GM21528 (cell line): Measurements from ENCODE around the gene DNAI4.
"Not testable (repeated sequence)": the region's sequence is repeated elsewhere in the genome, so short reads cannot be mapped to it uniquely, and the experiment has no call there.

Experiments used
- ATAC-seq: cut with Tn5 transposase; IDR thresholded peaks from one replicate; pipeline ENCODE4 v1.9.1; 2021; ENCODE audit warnings: mild to moderate bottlenecking, moderate library complexity; ENCODE audit not compliant: unreplicated experiment, low FRiP score

Gene DNAI4

DNA sequence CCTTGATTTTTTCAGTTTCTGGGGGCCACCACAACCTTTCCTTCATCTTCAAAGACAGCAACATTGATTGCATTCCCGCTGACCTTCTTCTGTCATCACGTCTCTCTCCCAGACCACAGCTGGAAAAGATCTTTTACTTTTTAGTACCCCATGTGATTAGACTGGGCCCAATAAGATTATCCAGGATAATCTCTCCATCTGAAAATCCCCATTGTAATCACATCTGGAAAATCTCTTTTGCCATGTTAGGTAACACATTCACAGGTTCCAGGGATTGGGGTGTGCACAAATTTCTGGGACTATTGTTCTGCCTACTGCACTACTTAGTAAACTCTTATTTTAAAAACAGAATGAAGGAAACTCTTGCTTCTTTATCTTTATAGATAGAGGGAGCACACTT, 76.5 kb downstream of the DNAI4 start:
- no peak for ATAC-seq

DNA sequence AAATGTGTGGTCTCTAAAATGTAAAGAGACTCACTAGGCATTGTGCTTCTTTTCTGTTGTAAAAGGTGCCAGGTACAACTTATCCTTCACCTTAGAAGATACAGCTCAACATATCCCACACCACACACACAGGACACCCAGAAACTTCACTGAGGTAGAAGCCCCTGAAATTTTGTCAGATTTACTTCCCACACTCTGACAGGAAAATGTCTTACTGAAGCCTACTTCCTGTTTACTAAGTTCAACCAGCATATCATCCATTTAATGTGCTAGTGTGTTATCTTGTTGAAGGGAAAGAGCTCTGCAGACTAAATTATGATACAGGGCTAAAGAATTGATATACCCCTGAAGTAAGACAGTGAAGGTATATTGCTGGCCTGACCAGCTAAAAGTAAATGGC, 83.7 kb downstream of the DNAI4 start:
- ATAC-seq, result no peak

DNA sequence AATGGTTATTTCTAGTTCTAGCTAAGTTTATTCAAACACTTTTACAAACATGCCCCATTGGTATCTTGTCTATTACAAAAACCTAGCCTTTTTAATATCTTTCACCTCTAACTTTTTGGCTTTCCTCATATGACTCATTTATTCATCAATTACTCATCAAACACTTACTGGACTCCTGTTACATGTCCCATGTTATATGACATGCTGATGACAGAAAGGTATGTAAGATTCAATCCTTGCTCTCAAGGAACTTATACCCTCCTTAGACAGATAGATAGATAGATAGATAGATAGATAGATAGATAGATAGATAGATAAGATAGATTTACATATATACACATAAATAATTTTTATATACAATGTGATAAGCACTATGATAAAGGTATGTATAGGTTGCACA, 89.7 kb downstream of the DNAI4 start:
- no peak for ATAC-seq

DNA sequence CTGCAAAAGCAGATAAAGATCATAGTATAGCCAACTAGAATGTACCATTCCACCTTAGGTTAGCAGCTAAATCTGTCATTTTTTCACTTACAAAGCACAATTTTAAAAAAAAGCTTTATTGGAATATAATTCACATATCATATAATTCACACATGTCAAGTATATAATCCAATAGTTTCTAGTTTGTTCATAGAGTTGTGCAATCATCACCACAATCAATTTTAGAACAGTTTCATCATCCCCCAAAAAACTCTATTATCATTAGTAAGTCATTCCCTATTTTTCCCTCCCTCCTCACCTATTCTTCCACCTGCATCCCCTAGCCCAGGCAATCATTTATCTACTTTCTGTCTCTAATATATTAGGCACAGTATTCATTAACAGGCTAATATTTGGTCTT, 91.5 kb downstream of the DNAI4 start:
- no peak for ATAC-seq

DNA sequence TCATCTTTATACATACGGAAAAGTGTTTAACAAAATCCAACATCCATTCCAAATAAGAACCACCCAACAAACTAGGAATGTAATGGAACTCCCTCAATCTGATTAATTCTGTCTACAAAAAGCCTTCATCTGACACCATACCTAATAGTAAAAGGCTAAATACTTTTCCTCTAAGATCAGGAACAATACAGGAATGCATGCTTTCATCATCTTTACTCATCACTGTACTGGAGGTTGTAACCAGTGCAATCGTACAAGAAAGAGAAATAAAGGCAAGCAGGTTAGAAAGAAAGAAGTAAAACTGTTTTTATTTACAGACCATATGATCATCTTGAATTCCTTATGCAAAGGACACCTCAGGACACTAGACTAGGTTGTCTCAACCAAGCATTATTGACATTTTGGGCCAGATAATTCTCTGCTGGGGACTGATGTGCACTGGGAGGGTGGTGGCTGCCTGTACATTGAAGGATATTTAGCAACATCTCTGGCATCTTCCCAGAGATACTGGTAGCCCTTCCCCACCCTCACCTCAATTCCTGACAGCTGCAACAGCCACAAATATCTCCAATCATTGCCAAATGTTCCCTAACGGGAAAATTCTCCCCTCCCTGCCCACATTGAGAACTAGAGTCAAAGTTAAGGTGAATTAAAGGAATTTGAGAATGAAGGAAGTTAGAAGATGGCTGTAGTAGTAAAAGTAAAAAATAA, 93.0 kb downstream of the DNAI4 start:
- no peak for ATAC-seq

DNA sequence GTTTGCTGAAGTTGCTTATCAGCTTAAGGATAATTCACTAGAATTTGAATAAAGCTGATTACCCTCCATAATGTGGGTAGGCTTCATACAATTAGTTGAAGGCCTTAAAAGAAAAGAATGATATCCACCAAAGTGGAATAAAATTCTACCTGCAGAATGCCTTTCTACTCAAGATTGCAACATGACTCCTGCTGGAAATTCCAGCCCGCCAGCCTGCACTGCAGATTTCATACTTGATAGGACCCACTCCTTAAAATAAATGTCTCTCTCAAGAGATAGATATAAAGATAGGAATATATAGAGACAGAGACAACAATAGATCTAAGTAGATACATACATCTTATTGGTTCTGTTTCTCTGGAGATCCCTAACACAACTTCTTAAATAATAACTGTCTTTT, 99.9 kb downstream of the DNAI4 start:
- ATAC-seq, result no peak

DNA sequence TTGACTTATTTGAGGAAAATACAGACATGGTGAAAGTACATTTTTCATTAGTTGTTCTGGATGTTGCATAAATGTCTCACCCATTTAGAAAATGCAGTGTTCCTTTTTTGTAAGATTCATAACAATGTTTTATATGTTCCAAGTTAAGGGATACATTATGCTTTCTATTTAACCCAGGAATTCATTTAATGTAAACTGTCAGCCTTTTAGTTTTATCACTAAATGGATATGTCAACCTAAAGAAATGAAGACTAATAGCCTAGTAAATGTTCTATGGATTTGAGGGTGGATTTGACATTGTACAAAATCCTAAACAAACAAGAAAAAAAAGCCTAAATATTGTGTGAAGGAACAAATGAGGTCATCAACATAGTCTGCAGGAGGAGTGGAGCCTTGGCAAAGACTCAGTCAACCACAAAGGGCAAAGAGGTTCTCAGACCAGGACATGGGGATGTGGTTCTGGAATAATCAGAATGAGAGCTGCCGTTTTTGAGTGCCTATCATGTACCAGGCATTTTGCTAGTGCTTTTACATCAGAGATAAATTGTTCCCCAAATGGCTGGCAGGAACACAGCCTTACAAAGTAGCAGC, 114.8 kb downstream of the DNAI4 start:
- ATAC-seq, result no peak

DNA sequence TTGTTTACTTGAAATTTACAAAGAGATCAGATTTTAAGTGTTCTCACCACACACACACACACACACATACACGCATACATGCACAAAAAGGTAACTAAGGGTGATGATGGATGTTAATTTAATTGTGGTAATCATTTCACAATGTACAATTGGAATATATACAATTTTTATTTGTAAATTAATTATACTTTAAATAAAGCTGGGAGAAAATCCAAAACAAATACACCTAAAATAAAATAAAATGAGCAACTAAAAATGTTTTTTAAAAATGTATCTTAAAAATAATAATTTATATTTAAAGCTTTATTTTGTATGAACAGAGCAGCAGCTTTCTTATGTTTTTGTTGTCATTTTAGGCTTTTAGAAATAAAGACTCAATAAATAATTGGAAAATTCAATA, 115.4 kb downstream of the DNAI4 start:
- no peak for ATAC-seq

DNA sequence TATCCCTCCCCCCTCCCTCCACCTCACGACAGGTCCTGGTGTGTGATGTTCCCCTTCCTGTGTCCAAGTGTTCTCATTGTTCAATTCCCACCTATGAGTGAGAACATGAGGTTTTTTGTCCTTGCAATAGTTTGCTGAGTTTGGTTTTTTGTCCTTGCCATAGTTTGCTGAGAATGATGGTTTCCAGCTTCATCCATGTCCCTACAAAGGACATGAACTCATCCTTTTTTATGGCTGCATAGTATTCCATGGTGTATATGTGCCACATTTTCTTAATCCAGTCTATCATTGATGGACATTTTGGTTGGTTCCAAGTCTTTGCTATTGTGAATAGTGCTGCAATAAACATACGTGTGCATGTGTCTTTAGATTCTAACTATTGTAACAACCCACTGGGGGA, 128.8 kb downstream of the DNAI4 start:
- ATAC-seq, result not testable (repeated sequence)

DNA sequence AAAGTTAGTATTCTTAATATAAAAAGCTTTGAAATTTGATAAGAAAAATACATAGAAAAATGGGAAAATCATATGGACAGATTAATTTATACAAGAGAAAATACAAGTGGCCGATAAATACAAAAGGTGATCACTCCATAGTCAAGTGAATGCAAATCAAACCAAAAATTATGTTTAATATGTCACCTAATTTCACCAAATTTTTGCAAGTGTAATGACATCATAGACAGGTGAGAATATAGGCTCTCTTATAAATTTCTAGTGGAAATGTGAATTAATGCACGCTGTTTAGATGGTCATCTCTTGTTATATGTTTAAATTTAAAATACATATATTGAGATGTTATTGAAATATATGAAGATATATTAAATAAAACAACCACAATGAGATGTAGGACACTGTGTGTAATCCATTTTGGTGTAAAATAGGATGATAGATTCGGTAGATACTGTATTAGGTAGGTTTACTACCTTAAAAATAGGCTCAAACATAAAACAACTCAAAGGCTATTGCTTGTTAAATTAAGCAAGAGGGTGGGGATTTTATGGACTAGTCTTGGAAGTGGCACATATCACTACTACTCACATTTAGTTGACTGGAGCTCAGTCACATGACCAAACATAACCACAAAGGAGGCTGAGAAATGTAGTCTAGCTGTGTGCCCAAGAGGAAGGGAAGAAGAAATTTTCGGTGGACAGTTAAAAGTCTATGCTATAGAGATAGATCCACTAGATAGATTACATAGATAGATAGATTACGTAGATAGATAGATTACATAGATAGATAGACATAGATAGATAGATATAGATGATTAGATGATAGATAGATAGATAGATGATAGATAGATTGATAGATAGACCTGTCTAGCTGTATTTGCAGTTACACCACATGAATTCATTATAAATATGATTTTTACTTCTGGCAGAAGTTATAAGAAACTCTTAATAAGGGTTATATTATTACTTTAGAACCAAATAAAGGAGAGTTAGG, 132.7 kb downstream of the DNAI4 start:
- no peak for ATAC-seq

DNA sequence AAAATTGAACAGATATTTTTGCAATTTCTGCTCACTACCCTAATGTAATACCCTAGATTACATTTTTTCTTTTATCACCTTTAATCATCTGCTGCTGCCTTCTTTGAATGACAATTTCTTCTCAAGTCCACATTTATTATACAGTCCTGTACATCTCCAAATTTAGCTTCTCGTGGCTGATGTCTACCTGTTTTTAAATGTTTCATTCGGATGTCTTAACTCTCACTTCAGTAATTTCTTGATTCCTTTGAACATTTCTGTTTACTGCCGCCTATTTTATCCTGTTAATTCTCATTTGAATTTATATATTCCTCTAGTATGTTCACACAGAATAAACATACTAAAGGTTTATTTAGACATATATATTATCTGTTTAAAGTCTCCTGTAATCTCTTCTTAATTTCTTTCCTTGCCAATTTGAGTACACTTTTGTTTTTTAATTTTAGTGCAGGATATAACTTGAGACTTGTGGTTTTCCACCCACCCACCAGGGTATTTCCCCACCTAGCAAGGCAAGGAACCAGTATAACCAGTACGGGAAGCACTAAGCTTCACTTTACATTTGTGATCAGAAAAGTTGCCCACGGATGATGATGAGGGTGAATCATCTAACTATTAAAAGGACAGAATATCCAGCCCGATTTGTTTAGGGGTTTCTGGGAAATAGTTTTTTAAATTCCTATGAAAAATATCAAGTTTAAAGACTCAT, 136.3 kb downstream of the DNAI4 start:
- ATAC-seq, result peak; percentile 91

DNA sequence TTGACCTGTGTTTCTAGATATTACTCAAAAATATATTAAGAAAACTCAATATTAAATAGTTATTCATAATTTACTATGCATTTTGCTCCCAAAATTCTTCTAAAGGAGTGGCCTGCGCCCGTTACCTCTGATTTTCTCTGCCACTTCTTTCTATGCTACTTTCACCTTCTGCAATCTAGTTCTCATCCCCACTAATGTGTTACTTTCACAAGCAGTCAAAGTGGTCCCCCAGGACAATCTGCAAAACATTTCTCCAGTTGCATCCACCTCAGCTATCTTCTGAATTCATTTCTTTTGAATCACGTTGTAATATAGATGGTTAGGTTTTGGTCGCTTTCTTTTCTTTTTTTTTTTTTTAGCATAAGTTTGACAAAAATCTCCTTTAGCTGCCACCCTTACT, 137.0 kb downstream of the DNAI4 start:
- ATAC-seq, result no peak

DNA sequence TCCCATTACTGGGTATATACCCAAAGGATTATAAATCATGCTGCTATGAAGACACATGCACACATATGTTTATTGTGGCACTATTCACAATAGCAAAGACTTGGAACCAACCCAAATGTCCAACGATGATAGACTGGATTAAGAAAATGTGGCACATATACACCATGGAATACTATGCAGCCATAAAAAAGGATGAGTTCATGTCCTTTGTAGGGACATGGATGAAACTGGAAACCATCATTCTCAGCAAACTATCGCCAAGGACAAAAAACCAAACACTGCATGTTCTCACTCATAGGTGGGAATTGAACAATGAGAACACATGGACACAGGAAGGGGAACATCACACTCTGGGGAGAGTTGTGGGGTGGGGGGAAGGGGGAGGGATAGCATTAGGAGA, 138.9 kb downstream of the DNAI4 start:
- not testable (repeated sequence) for ATAC-seq

DNA sequence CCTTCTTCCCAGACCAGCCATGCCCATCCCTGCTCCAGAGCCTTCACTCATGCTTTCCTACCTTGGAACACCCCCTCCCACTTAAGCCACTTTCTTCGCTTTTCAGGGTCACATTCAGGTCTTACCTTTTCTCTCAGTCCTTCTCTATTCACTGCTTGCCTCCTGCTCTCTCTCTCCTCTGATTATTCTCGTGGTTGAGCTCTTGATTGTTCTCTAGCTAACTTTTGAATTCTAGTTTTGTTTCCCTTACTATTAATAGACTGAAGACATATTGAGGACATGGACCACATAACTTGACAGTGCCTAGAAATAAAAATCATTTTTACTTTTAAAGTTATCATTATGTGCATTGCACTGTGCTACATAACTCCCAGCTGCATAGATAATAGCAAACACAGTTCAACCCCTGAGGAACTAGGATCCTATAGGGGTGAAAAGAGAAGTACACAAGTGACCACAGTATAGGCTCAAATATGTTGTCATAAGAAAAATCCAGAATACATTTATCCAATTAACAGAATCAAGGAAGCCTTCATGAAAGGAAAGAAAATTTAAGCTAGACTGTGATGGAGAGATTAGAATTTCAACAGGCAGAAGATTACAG, 145.1 kb downstream of the DNAI4 start:
- no peak for ATAC-seq

DNA sequence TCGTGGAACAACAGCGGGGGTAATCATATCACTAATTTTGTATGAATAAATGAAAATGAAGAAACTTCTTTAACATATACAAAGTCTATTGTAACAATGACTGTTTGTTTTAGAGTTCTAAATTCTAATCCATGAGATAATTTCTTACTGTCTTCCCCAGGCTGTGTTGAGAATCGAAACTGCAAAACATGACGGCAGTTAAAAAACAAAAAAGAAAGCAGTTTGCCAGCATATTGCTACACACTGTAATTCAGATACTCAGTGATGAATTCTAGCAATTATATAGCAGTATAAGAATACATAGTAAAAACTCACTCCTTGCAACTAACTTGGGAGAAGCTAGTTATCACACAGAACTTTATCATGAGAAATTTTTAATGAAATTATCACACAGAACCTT, 145.7 kb downstream of the DNAI4 start:
- ATAC-seq, result no peak

DNA sequence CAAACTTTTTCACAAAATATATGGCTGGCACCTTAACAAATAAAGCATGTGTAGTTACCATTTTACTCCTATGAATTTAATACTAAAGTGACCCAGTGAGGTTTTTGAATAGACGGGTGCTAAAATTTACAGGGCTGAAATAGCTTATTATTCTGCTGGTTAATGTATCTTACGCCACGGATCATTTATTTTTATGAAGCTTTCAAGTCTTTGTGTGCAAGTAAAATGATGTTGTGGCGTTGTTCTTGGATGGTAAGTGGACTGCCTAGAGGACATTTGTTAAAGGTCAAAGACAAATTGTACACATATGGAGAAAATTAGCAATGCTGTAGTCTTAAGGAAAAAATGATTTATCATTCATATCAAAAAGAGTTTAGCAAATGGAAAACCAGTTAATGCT, 146.4 kb downstream of the DNAI4 start:
- no peak for ATAC-seq

DNA sequence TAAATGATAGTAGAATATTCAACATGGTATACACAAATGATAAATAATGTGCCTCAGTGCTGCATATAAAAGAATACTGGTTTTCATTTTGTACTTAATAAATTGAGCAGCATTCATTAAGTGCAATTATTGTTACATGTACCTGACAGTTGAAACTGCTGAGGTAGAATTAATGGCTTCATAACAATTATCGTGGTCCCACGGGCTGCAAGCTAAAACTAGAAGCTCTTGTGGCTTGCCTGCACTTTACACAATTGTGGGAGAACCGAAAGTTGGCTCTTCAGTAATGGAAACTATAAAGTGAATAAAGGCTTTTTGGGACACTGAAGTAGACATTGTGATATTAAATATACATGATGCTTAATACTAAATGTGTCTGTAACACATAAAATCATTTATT, 146.8 kb downstream of the DNAI4 start:
- ATAC-seq, result no peak

DNA sequence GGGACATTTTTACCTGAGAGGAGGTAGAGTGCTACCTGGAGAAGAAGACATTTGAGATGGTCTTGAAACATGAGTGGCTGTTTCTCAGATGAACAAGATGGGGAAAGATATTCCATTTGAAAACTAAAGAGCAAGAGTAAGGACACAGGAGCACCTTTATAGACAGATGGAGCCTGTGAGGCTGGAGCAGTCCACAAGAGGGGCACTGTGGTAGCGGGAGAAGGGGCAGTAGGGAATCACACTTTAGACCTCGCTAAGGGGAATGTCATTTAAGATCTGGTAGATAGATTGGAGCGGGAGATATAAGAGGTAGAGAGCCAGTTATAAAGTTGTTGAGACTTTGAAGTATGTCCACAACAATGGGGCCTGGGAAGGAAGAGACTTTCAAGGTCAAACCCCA, 149.0 kb downstream of the DNAI4 start:
- no peak for ATAC-seq

DNA sequence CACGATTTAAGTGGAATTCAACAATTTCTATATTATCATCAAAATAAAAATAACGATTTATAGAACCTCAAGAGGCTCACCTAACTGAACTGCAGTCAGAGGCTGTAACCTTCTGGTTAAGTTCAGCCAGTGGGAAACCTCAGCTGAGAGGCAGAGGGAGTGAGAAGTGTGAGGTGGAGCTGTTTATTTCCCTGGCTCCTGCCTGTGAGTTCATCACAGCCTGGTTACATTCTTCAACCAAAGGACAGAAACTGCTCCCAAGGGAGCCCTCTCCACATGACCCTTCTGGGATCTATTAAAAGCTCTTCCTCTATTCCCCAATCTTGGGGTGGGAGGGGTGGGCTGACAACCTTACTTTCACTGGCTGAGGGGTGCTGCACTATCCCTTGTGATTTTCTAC, 150.2 kb downstream of the DNAI4 start:
- ATAC-seq, result no peak

DNA sequence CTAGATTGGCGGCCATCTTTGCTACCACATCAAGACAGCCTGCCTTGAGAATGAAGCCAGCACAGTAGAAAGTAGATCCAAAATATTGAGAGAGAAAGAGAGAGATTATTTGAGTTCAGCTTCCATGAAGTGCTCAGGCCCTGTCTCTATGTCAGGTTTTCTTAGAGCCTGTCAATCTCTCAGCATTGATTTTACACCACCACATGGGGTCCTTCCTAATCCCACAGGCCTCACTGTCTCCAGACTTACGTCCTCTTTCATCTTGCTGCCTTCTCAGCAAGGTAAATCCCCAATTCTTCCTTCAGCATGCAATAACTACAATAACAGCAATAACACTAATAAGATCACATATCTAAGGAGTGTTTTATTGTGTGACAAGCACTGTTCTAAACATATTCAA, 151.4 kb downstream of the DNAI4 start:
- ATAC-seq, result no peak
